Stimulated activated CD4-positive, alpha-beta T cell treated with anti-CD3 and anti-CD28 coated beads, Interleukin-1b, Interleukin-23, amount 100 ng/mL, for 1 hour (primary cell): ENCODE results near the gene PTGER1.
A peak's percentile ranks its signal among the peaks of the same experiment; 100 is the strongest.
"Not testable (repeated sequence)": the region's sequence is repeated elsewhere in the genome, so short reads cannot be mapped to it uniquely, and the experiment has no call there.

ENCODE experiments used
- DNase-seq, 2 donors: peaks; one replicate each; pipeline ENCODE4 v3.0.0-alpha.2; 2020; ENCODE audit warnings: low read depth in 2 of 2

Gene PTGER1, protein sequence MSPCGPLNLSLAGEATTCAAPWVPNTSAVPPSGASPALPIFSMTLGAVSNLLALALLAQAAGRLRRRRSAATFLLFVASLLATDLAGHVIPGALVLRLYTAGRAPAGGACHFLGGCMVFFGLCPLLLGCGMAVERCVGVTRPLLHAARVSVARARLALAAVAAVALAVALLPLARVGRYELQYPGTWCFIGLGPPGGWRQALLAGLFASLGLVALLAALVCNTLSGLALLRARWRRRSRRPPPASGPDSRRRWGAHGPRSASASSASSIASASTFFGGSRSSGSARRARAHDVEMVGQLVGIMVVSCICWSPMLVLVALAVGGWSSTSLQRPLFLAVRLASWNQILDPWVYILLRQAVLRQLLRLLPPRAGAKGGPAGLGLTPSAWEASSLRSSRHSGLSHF

DNA sequence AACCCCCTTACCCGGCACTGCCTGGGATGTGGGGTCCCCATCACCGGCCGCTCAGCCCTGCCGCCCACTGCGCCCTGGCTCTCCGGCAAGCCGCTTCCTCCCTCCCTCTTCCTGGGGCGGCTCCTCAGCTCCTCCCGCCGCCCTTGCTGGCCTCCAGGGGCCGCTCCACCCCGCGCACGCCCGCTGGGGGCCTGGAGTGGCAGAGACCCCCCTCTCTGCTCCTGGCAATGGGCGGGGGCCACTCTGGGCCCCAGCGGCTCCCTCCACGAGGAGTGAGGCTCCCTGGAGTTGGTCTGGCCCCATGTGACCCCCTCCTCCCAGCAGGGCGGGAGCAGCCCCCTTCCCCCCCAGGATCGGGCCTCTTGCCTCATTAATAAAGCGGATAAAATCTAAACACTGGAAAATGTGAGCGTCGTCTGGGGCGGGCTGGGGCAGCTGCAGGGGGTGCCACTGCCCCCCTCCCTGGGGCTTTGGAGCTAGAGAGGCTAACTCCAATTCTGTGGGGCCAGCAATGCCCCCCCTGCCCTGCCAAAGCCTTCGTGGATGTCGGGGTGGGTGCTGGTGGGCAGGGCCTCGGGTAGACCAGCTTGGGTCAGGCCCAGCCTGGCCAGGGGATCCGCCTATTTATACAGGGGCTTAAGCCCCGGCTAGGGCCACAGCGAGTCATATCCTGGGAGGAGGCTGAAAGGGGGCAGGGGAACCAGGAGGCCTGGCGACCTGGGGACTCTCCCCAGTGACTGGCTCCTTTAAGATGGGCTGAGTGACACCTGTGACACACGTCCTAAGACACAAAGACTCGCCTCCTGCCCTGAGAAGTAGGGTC lies at the start of gene PTGER1:
Gene PTGER1, minus strand, starts transcription at position 104 of the 823 bp plus-strand sequence. CDS start 1,034 bp downstream, outside the sequence.
- no peak for DNase-seq

- DNase-seq: no peak
Measured at GRCh38 chr19:14520543-14520942, 45.4 kb upstream of the PTGER1 start.

GRCh38 chr19:14519860-14520407 lies 44.8 kb upstream of the PTGER1 start:
- DNase-seq: no peak

- no peak for DNase-seq
Measured at GRCh38 chr19:14519245-14519859, 44.2 kb upstream of the PTGER1 start.

GRCh38 chr19:14517840-14518505 lies 42.8 kb upstream of the PTGER1 start, which contains the start of gene DNAJB1:
DNAJB1 (minus strand) TSS chr19:14518397; CDS start chr19:14518349, 48 bp downstream.
- no peak for DNase-seq

- no peak for DNase-seq
Measured at GRCh38 chr19:14517446-14517839, 42.3 kb upstream of the PTGER1 start.

DNA sequence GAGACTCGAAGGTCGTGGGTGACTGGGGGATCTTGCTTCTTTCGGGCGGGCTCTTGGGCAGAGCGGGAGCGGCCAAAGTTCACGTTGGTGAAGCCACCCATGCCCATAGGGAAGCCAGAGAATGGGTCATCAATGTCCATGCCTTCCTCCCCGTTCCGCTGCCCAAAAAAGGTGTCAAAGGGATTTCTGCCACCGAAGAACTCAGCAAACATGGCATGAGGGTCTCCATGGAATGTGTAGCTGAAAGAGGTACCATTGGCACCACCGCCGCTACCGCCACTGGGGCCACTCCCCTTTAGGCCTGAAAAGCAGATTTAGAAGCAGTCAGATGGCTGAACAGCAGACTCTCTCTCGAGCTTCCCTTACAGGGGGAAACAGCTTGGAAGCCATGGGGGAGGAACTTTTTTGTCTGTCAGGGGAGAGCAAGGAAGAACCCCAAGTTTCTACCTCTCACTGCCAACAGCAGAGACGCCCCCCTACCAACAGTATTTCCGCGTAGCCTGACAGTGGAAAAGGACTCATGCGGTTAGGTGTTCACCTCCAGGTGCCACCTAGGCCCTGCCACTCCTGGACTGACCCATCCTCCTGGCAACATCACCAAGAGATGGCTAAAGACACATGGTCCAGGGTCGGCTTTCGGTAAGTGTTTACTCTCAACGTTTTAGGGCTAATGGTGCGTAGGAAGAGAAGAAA lies 41.7 kb upstream of the PTGER1 start:
- no peak for DNase-seq

GRCh38 chr19:14516048-14516534 lies 40.9 kb upstream of the PTGER1 start:
- no peak for DNase-seq

GRCh38 chr19:14515501-14516047 lies 40.4 kb upstream of the PTGER1 start:
- no peak for DNase-seq

- no peak for DNase-seq
Measured at GRCh38 chr19:14514215-14514863, 39.2 kb upstream of the PTGER1 start.

- DNase-seq: no peak
Measured at GRCh38 chr19:14512406-14512961, 37.3 kb upstream of the PTGER1 start.

DNA sequence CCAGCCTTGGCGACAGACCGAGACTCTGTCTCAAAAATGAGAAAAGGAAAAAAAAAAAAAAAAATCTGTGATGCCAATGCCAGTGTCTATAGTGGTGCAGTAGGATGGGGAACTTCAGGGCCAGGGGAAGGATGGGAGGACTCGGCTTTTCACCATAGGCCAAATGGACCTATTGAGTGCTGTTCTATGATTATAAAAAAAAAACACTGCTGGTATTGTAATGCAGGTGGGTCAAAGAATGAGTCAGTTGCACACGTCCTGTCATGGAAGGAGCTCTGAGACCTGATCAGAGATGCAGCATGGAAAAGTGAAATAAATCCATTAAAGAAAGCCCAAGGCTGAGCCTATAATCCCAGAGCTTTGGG lies 36.1 kb upstream of the PTGER1 start:
- no peak for DNase-seq

- no peak for DNase-seq
Measured at GRCh38 chr19:14510311-14511228, 35.4 kb upstream of the PTGER1 start.

DNA sequence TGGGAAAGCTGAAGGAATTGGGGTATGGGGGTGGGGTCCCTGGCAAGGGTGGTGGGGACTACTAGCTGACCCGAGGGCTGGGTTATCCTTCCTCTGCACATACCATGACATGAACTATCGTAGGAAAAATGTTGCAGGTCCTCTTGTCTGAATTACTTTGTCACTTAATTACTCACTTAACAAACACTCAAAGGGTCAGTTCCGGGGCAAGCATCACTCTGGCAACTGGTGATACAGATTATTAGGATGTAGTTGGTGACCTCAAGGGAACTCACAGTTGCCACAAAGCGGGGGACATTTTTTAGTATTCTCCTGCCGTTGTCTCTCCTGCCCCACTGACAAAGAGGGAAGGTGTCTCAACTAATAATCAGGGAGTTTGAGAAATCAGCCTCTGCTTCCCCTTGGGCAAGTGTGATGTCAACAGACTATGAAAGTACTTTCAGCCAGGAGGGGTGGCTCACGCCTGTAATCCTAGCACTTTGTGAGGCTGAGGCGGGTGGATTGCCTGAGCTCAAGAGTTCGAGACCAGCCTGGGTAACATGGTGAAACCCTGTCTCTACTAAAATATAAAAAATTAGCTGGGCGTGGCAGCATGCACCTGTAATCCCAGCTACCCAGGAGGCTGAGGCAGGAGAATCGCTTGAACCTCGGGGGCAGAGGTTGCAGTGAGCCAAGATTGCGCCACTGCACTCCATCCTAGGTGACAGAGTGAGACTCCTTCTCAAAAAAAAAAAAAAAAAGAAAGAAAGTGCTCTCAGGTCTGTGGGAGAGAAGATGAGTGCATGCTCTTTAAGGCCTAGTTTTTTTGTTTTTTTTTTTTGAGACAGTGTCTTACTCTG lies 32.8 kb upstream of the PTGER1 start:
- no peak for DNase-seq

DNA sequence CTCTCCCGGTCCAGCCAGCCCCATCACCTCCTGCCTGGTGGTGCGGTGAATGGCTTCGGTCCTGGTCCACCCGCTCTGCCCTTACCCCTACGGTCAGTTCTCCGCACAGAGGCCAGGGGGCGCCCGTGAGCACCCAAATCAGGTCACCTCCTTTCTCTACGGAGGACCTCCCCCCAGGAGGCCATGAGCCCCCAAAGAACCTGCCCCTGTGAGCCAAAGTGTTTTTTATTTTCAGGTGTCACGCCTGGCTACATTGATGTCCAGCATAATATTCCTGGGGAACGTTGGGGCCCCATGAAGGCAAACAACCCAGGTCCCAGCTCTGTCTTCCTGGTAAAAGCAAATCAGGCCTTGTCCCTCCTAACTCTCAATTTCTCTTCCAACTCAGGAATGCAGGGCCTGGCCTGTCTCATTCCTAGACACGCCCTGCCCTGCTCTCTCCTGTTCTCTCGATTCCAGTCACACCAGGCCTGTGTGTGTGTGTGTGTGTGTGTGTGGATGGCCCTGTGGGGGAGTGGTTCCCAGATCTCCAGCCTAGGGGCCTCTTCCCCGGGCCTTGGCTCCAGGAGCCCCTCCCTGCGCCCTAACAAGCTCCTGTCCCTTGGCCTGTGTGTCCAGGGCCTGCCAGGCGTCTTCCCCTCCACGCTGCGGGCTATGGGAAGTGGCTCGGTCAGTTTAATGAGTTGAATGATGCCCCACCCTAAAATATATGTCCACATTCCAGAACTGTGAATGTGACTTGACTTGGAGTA lies 30.5 kb upstream of the PTGER1 start:
- DNase-seq: peak in 1 of 2 donors; percentile 60

DNA sequence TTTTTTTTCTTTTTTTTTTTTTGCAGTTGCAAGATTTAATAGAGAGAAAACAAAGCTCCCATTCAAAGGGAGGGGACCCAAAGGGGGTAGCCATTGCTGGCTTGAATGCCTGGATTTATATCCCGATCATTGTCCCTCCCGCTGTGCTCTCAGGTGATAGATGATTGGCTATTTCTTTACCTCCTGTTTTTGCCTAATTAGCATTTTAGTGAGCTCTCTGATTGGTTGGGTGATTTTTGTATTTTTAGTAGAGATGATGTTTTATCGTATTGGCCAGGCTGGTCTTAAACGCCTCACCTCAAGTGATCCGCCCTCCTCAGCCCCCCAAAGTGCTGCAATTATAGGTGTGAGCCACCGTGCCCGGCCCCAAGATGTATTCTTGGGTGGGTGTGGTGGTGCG lies 29.4 kb upstream of the PTGER1 start:
- DNase-seq: not testable (repeated sequence)

DNA sequence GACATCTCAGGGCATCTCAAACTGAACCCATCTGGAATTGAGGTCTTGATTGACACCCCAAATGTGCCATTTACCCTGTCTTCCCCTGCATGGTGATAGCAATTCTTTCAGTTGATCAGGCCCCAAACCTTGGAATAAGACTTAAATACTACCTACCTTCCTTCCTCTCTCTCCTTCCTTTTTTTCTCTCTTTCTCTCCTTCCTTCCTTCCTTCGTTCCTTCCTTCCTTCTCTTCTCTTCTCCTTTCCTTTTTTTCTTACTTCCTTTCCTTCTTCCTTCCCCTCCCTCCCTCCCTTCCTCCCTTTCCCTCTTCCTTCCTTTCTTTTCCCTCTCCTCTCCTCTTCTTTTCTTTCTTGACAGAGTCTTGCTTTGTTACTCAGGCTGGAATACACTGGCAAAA lies 28.1 kb upstream of the PTGER1 start:
- no peak for DNase-seq
